ENCODE results near the gene MSGN1.

MSGN1 gene

GRCh38 chr2:17839959-17840358 lies 23.7 kb downstream of the MSGN1 start:
- Histone ChIP-seq H3K18ac (ENCODE audit: low read length) (no peak overlapping the region), H2BK5ac (ENCODE audit: low read length) (no peak overlapping the region), H2BK15ac (ENCODE audit: low read length) (no peak overlapping the region), H2AFZ (ENCODE audit: low read length) (no peak overlapping the region), H3K23ac (ENCODE audit: low read depth, low read length, poor library complexity) (no peak overlapping the region), H3K36me3 (replicated peaks in 1 of 2; ENCODE audit: control insufficient read depth in 2 of 2, insufficient read depth in 2 of 2, low read length in 2 of 2) (no peaks in the 10 kb centered on the region), H3K4ac (ENCODE audit: low read length) (no peak overlapping the region), H3K9me3 (replicated peaks in 1 of 2; ENCODE audit: control insufficient read depth in 2 of 2, insufficient read depth in 1 of 2, low read depth in 1 of 2, low read length in 2 of 2) (no peaks in the 10 kb centered on the region), H3K4me3 (ENCODE audit: low read length in 2 of 2) (no peak overlapping the region), H3K9ac (ENCODE audit: low read depth, low read length, poor library complexity) (no peak overlapping the region), H4K8ac (ENCODE audit: low read depth, low read length) (no peak overlapping the region), H3K4me2 (ENCODE audit: insufficient read depth, low read length, poor library complexity, severe bottlenecking) (no peak overlapping the region), H3K27ac (replicated peaks; ENCODE audit: low read length) (no peak overlapping the region), H2BK120ac (ENCODE audit: low read depth, low read length) (no peak overlapping the region), H3K27me3 (ENCODE audit: control insufficient read depth in 3 of 3, insufficient read depth in 3 of 3, low read depth in 1 of 3, low read length in 3 of 3) (peaks cover 0 to 4% (median 0%) of the 10 kb centered on the region in 3 experiments), H2AK5ac (ENCODE audit: low read depth, low read length) (no peak overlapping the region), H3K4me1 (ENCODE audit: control insufficient read depth in 2 of 2, insufficient read depth in 1 of 2, low read depth in 1 of 2, low read length in 2 of 2) (no peaks in the 10 kb centered on the region), H2BK12ac (ENCODE audit: low read length) (no peak overlapping the region), H4K91ac (ENCODE audit: low read depth, low read length, poor library complexity) (no peak overlapping the region), H3K79me1 (ENCODE audit: low read depth, low read length) (no peaks in the 10 kb centered on the region), H3K14ac (ENCODE audit: low read length) (no peak overlapping the region)
- no CpG with 5 or more reads among the region's 2 CpGs for WGBS, 2 donors (ENCODE audit: extremely low coverage in 2 of 2, insufficient read length in 2 of 2, insufficient replicate concordance in 1 of 2)
- no peak for DNase-seq (ENCODE audit: low spot score)

- H2BK15ac ChIP-seq (ENCODE audit: low read length), result no peak overlapping the region
- peaks cover 0 to 4% (median 0%) of the 10 kb centered on the region in 3 experiments for H3K27me3 ChIP-seq (ENCODE audit: control insufficient read depth in 3 of 3, insufficient read depth in 3 of 3, low read depth in 1 of 3, low read length in 3 of 3)
- H3K9ac ChIP-seq (ENCODE audit: low read depth, low read length, poor library complexity), result no peak overlapping the region
- H3K36me3 ChIP-seq (replicated peaks in 1 of 2; ENCODE audit: control insufficient read depth in 2 of 2, insufficient read depth in 2 of 2, low read length in 2 of 2), result no peaks in the 10 kb centered on the region
- H4K8ac ChIP-seq (ENCODE audit: low read depth, low read length), result no peak overlapping the region
- no peak overlapping the region for H3K23ac ChIP-seq (ENCODE audit: low read depth, low read length, poor library complexity)
- H3K4ac ChIP-seq (ENCODE audit: low read length), result no peak overlapping the region
- no peak overlapping the region for H3K4me3 ChIP-seq (ENCODE audit: low read length in 2 of 2)
- H4K91ac ChIP-seq (ENCODE audit: low read depth, low read length, poor library complexity), result no peak overlapping the region
- WGBS, 2 donors (ENCODE audit: extremely low coverage in 2 of 2, insufficient read length in 2 of 2, insufficient replicate concordance in 1 of 2), result no CpG with 5 or more reads among the region's 2 CpGs
- H3K18ac ChIP-seq (ENCODE audit: low read length), result no peak overlapping the region
- no peak overlapping the region for H3K4me2 ChIP-seq (ENCODE audit: insufficient read depth, low read length, poor library complexity, severe bottlenecking)
- H2AK5ac ChIP-seq (ENCODE audit: low read depth, low read length), result no peak overlapping the region
- H3K79me1 ChIP-seq (ENCODE audit: low read depth, low read length), result no peaks in the 10 kb centered on the region
- H3K9me3 ChIP-seq (replicated peaks in 1 of 2; ENCODE audit: control insufficient read depth in 2 of 2, insufficient read depth in 1 of 2, low read depth in 1 of 2, low read length in 2 of 2), result no peaks in the 10 kb centered on the region
- H3K4me1 ChIP-seq (ENCODE audit: control insufficient read depth in 2 of 2, insufficient read depth in 1 of 2, low read depth in 1 of 2, low read length in 2 of 2), result no peaks in the 10 kb centered on the region
- no peak overlapping the region for H3K14ac ChIP-seq (ENCODE audit: low read length)
- H3K27ac ChIP-seq (replicated peaks; ENCODE audit: low read length), result no peak overlapping the region
- H2BK12ac ChIP-seq (ENCODE audit: low read length), result no peak overlapping the region
- DNase-seq (ENCODE audit: low spot score), result no peak
- H2AFZ ChIP-seq (ENCODE audit: low read length), result no peak overlapping the region
- no peak overlapping the region for H2BK120ac ChIP-seq (ENCODE audit: low read depth, low read length)
- no peak overlapping the region for H2BK5ac ChIP-seq (ENCODE audit: low read length)
Observed at GRCh38 chr2:17843457-17843856, 27.2 kb downstream of the MSGN1 start.

DNA sequence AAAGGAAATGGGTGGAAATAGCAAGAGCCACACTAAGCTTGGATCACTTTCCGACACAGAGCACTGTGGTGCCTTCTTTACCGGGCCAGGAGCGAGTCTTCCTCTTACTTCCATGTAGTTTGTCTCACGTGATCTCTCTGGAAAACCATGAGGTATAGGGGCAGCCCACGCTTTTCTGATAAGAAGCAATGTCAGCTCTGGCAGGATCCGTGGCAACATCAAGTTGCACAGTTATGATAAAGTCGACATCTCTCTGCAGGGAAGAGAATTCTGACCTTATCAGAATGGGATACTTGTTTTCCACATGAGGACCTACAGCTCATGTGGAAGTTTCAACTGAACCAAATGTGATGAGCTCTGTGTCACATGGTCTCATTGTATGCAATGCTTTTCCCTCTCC lies 29.5 kb downstream of the MSGN1 start:
- no peak overlapping the region for H3K4me2 ChIP-seq (ENCODE audit: insufficient read depth, low read length, poor library complexity, severe bottlenecking)
- H3K4ac ChIP-seq (ENCODE audit: low read length), result no peak overlapping the region
- H3K79me1 ChIP-seq (ENCODE audit: low read depth, low read length), result no peaks in the 10 kb centered on the region
- no peak overlapping the region for H2AK5ac ChIP-seq (ENCODE audit: low read depth, low read length)
- no peak overlapping the region for H3K4me3 ChIP-seq (ENCODE audit: low read length in 2 of 2)
- no peak overlapping the region for H2BK12ac ChIP-seq (ENCODE audit: low read length)
- no peak overlapping the region for H3K18ac ChIP-seq (ENCODE audit: low read length)
- H4K91ac ChIP-seq (ENCODE audit: low read depth, low read length, poor library complexity), result no peak overlapping the region
- H3K27ac ChIP-seq (replicated peaks; ENCODE audit: low read length), result no peak overlapping the region
- no peak overlapping the region for H4K8ac ChIP-seq (ENCODE audit: low read depth, low read length)
- no peak overlapping the region for H3K23ac ChIP-seq (ENCODE audit: low read depth, low read length, poor library complexity)
- no peak overlapping the region for H3K14ac ChIP-seq (ENCODE audit: low read length)
- H2BK120ac ChIP-seq (ENCODE audit: low read depth, low read length), result no peak overlapping the region
- H3K9me3 ChIP-seq (replicated peaks in 1 of 2; ENCODE audit: control insufficient read depth in 2 of 2, insufficient read depth in 1 of 2, low read depth in 1 of 2, low read length in 2 of 2), result no peaks in the 10 kb centered on the region
- WGBS, 2 donors (ENCODE audit: extremely low coverage in 2 of 2, insufficient read length in 2 of 2, insufficient replicate concordance in 1 of 2), result no CpG with 5 or more reads among the region's 7 CpGs
- H3K4me1 ChIP-seq (ENCODE audit: control insufficient read depth in 2 of 2, insufficient read depth in 1 of 2, low read depth in 1 of 2, low read length in 2 of 2), result peaks cover 0 to 3% of the 10 kb centered on the region in 2 donors
- no peak for DNase-seq (ENCODE audit: low spot score)
- H3K36me3 ChIP-seq (replicated peaks in 1 of 2; ENCODE audit: control insufficient read depth in 2 of 2, insufficient read depth in 2 of 2, low read length in 2 of 2), result no peaks in the 10 kb centered on the region
- H2AFZ ChIP-seq (ENCODE audit: low read length), result no peak overlapping the region
- H2BK15ac ChIP-seq (ENCODE audit: low read length), result no peak overlapping the region
- H3K27me3 ChIP-seq (ENCODE audit: control insufficient read depth in 3 of 3, insufficient read depth in 3 of 3, low read depth in 1 of 3, low read length in 3 of 3), result peaks cover 0 to 4% (median 0%) of the 10 kb centered on the region in 3 experiments
- no peak overlapping the region for H3K9ac ChIP-seq (ENCODE audit: low read depth, low read length, poor library complexity)
- H2BK5ac ChIP-seq (ENCODE audit: low read length), result no peak overlapping the region

- Histone ChIP-seq H3K4ac (ENCODE audit: low read length) (no peak overlapping the region), H4K8ac (ENCODE audit: low read depth, low read length) (no peak overlapping the region), H2BK12ac (ENCODE audit: low read length) (no peak overlapping the region), H3K4me3 (ENCODE audit: low read length in 2 of 2) (no peak overlapping the region), H3K14ac (ENCODE audit: low read length) (no peak overlapping the region), H2AK5ac (ENCODE audit: low read depth, low read length) (no peak overlapping the region), H2BK120ac (ENCODE audit: low read depth, low read length) (no peak overlapping the region), H3K4me1 (ENCODE audit: control insufficient read depth in 2 of 2, insufficient read depth in 1 of 2, low read depth in 1 of 2, low read length in 2 of 2) (peaks cover 0 to 3% of the 10 kb centered on the region in 2 donors), H2AFZ (ENCODE audit: low read length) (no peak overlapping the region), H3K4me2 (ENCODE audit: insufficient read depth, low read length, poor library complexity, severe bottlenecking) (no peak overlapping the region), H3K9me3 (replicated peaks in 1 of 2; ENCODE audit: control insufficient read depth in 2 of 2, insufficient read depth in 1 of 2, low read depth in 1 of 2, low read length in 2 of 2) (no peaks in the 10 kb centered on the region), H3K36me3 (replicated peaks in 1 of 2; ENCODE audit: control insufficient read depth in 2 of 2, insufficient read depth in 2 of 2, low read length in 2 of 2) (no peaks in the 10 kb centered on the region), H3K79me1 (ENCODE audit: low read depth, low read length) (no peaks in the 10 kb centered on the region), H3K18ac (ENCODE audit: low read length) (no peak overlapping the region), H3K23ac (ENCODE audit: low read depth, low read length, poor library complexity) (no peak overlapping the region), H2BK15ac (ENCODE audit: low read length) (no peak overlapping the region), H2BK5ac (ENCODE audit: low read length) (no peak overlapping the region), H3K27me3 (ENCODE audit: control insufficient read depth in 3 of 3, insufficient read depth in 3 of 3, low read depth in 1 of 3, low read length in 3 of 3) (peaks cover 0 to 4% (median 0%) of the 10 kb centered on the region in 3 experiments), H3K9ac (ENCODE audit: low read depth, low read length, poor library complexity) (no peak overlapping the region), H3K27ac (replicated peaks; ENCODE audit: low read length) (no peak overlapping the region), H4K91ac (ENCODE audit: low read depth, low read length, poor library complexity) (no peak overlapping the region)
- no peak for DNase-seq (ENCODE audit: low spot score)
- WGBS, 2 donors (ENCODE audit: extremely low coverage in 2 of 2, insufficient read length in 2 of 2, insufficient replicate concordance in 1 of 2), result no CpG with 5 or more reads among the region's 3 CpGs
Observed at GRCh38 chr2:17846676-17847075, 30.4 kb downstream of the MSGN1 start.
